Panc1 (cell line): Measurements from ENCODE around the gene LIPC.

Experiments used
- CTCF ChIP-seq: fragments of 450-650 bp; IDR thresholded peaks from 2 replicates; pipeline ENCODE4 v1.5.1; 2017; ENCODE audit warnings: mild to moderate bottlenecking
- POLR2AphosphoS5 ChIP-seq: IDR thresholded peaks from 2 replicates; pipeline ENCODE4 v1.6.1; 2012; ENCODE audit warnings: mild to moderate bottlenecking, low read depth, low read length, moderate library complexity
- REST ChIP-seq, 2 experiments: IDR thresholded peaks; 2 replicates each; pipeline ENCODE4 v1.6.1; 2011 to 2012; ENCODE audit warnings: low read depth in 2 of 2, control low read depth in 1 of 2, low read length in 1 of 2, mild to moderate bottlenecking in 1 of 2, moderate library complexity in 1 of 2; ENCODE audit not compliant: insufficient read depth in 1 of 2
- SIN3A ChIP-seq: IDR thresholded peaks from 2 replicates; pipeline ENCODE4 v1.6.1; 2012; ENCODE audit warnings: low read depth, mild to moderate bottlenecking, low read length, moderate library complexity, borderline replicate concordance; ENCODE audit not compliant: insufficient read depth
- TCF7L2 ChIP-seq: IDR thresholded peaks from 2 replicates; pipeline ENCODE4 v1.6.1; 2011; ENCODE audit warnings: mild to moderate bottlenecking, low read depth, low read length, inconsistent platforms

DNA sequence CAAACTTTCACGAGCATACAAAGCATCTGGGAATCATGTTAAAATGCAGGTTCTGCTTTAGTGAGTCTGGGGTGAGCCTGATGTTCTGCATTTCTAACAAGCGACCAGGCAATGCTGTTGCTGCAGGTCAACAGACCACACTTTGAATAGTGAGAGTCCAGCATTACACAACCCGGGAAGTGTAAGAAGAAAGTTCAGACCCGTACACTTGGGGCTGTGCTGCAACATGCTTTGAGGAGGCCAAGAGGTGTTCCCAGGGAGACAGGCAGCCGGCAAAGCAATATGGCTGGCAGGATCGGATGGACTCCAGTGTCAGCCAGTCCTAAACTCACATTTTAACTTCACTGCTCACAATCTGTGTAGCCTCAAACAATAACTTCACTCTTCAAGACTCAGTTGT is 134.2 kb downstream of the LIPC start:
- TF ChIP-seq CTCF (no peak), TCF7L2 (no peak), POLR2AphosphoS5 (no peak), REST (IDR thresholded peaks at IDR 0.05; ENCODE audit: insufficient read depth in 1 of 2, low read depth in 2 of 2, low read length in 1 of 2) (no peak), SIN3A (no peak)
